GM19463 (cell line): ENCODE results near the gene AGGF1.
"Not testable (repeated sequence)": the region's sequence is repeated elsewhere in the genome, so short reads cannot be mapped to it uniquely, and the experiment has no call there.

ENCODE experiments used
- ATAC-seq: cut with Tn5 transposase; IDR thresholded peaks from one replicate; pipeline ENCODE4 v1.9.1; 2021; ENCODE audit warnings: mild to moderate bottlenecking, moderate library complexity; ENCODE audit not compliant: unreplicated experiment

Gene AGGF1

DNA sequence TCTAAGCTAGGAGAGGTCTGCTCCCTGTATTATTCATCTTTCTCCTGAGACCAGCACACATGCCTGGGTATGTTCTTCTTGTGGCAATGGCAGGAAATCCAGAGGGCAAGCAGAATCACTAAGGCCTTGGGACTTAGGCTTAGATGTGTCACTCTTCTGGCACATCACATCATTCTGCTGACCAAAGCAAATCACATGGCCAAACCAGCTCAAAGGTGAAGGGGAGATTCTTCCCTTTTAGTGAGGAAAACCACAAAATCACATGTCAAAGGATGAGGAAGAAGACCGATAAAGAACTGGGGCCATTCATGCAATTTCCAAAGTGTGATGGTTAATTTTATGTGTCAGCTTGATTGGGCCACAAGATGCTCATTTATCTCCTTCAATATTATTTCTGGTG, 5.7 kb upstream of the AGGF1 start:
- ATAC-seq = no peak

DNA sequence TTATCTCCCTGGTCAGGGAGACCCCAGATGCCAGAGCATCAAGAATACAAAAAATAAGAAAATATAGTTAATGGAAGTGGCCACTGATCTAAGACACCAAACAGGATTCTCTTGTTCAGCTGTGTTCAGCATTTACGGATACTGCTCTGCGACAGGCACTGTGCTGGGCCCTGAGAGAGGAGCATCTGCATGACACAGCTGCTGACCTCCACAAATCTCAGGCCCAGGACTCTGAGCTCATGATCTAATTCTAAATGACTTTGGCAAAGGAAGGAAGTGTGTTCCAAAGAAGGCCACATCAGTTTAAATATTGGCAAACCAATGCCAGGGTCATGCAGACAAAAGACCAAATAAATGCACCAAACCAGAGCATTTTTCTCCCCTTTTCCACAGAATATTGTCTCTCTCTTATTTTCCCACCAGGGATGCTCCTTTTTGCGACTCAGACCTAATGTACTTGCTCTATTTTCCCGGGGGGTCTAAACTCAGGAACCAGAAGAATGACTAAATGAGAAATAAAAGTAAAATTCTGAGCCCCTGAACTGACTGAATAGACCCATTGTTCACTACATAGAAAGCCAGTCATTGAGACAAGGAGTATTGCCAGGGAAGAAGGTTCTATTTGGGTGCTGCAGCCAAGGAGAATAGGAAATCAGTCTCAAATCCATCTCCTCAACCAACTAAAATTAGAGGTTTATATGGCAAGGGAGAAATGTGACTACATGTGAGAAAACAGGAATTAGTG, 1.4 kb upstream of the AGGF1 start:
- ATAC-seq = no peak

DNA sequence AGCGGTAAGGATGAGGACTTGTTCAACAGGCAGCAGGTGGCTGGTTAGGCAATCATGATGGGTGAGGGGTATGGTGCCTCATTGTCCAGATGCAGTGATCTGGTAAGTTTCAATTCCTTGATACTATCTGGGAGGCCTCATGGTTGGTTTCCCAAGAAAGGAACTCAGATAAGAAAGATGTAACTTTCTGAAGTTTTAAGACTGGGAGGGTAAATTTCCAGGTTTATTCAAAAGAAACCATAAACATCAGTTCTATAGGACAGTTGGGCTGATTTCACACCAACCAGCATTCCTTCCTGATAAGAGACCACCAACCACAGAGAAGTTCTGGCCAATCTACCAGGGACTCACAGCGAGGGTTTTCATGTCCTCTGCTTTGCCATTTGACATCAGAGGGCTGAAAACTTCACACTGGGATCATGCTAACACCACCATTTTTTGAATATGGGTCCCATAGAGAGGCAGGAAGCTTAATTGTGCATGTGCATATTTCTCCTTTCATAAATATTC, 773 bp upstream of the AGGF1 start:
- ATAC-seq = no peak

DNA sequence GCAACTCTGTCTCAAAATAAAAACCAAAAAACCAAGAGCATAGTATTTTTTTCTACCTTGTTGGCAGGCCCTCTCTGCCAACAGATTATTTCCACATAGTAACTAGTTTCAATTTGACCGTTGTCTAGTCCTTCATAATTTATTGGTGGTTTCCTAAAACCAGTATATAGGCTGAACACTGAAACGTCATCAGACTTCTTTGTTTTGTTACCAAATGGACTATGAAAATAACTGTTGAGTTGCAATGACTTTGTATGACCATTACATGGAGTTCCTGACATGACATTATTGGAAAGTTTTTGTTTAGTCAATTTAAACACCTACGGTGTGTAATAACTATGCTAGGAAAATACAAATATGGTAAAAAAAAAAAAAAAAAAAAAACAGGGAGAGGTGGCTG, 1.7 kb downstream of the AGGF1 start:
- no peak for ATAC-seq

DNA sequence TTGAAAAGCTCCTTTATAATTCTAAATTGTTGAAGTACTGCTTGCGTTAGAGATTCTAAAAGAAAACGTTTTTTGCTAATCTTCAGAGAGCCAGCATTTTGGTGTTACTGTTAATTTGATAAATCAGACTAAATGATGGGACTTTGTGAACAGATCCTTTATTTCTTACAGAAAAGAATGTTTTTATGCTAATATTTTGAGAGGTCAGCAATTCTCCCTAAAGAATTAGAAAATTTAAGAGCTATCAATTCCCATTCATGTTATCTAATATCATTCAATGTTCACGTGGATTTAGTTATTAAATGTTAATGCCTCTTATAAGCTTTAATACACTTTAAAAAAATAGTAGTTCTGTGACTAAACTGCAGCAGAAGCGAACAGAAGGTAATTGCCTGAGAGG, 2.4 kb downstream of the AGGF1 start:
- no peak for ATAC-seq

DNA sequence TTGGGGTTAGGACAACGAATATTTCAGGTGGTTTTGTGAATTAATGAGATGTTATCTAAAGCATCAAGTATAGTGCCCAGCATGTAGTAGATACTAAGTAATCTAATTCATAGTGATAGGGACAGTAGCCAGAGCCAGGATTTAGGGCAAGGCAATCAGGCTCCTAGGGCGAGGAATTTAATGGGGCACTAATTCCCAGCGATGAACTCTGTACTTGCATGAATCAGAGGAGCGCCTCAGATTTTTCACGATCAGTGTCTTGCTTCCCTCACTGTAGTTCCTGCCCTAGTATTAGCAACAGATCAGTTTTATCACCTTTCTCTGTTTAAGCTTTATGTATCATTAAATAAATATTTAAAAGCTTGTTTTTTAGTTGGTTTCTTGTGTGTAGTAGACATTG, 3.1 kb downstream of the AGGF1 start:
- no peak for ATAC-seq

DNA sequence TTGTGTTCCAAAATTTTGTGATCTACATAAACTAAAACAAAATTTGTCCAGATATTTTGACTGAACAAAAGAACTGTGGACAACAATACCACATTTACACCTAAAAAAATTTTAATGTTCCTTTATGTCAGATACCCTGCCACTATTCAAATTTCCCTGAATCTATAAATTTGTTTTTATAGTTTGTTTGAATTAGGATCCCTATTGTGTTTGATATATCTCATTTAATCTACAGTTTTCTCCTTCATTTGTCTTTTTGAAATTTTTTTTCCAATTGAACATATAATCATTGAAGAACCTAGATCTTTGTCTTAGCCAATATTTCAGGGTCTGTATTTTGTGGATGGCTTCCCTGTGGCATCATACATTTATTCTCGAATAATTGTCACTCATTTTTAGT, 5.7 kb downstream of the AGGF1 start:
- ATAC-seq = no peak

DNA sequence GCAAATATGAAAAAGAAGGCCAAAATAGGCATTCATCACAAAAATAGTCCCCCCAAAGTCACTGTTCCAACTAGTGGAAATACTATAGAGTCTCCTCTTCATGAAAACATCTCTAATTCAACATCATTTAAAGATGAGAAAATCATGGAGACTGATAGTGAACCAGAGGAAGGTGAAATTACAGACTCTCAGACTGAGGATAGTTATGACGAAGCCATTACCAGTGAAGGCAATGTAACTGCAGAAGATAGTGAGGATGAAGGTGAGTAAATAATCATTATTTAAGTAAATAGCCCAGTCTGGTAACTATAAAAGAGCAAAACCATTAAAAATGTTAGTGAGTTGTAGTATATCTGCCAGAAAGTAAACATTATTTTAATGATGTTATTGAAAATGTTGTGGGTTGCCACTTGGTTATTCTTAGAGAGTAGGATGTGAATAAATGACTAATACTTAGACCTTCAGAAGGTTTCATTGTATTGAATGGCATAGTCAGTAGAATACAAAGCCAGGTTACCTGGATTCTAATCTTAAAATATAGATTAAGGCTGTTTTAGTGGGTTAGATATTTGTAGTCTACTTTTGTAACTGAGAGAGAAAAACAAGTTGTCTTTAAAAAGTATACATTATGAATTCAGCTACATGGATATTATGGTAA, 16.3 kb downstream of the AGGF1 start:
- no peak for ATAC-seq

DNA sequence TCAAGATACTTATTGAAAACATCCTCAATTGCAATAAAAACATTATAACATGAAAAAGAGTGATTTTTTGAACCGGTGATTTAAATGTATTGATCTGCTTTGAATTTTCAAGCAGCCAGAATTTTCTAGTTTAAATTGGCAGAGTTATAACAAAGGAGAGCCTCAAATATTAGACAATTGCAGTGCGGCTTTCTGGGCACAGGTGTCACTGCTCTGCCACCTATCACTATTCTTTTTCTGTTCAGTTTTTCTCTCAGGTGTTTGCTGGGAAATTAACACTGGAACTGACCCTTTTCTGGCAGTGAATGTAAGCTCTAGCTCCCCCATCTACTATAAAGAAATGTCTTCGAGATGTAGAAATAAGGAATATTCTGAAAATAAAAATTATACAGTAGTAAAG, 33.8 kb downstream of the AGGF1 start:
- no peak for ATAC-seq

DNA sequence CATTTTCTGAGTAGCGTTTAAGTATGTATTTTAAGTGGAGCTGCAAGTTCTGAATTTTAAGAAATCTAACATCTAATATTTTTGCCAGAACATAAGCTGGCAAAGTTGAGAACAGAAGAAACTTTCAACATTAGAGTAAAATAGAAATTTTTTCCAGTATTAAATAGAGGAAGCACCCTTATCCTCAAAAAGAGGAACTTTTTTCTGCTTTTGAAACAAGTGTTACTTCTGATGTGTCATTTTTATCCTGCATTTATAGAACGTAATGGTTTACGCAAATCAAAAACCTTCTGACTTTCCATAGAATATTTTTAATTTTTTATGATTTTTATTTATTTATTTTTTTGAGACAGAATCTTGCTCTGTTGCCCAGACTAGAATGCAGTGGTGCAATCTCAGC, 35.1 kb downstream of the AGGF1 start:
- no peak for ATAC-seq

DNA sequence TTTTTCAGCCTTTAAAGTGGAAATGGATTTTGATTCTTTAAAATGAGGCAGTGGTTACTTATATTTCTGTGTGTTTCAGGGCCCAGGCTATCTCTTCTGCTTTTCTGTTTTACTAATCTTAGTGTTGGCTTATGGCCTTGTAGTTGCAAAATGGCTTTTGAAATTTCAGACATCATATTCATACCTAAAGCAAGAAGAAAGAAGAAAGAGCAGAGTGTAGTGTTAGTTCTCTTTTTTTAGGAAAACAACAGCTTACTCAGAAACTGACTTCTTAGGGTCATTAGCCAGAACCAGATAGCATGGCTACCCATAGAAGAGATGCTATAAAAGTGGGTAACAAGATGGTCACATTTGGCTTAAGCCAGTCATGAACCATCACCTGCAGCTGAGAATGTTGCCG, 36.0 kb downstream of the AGGF1 start:
- ATAC-seq = peak; percentile 29

DNA sequence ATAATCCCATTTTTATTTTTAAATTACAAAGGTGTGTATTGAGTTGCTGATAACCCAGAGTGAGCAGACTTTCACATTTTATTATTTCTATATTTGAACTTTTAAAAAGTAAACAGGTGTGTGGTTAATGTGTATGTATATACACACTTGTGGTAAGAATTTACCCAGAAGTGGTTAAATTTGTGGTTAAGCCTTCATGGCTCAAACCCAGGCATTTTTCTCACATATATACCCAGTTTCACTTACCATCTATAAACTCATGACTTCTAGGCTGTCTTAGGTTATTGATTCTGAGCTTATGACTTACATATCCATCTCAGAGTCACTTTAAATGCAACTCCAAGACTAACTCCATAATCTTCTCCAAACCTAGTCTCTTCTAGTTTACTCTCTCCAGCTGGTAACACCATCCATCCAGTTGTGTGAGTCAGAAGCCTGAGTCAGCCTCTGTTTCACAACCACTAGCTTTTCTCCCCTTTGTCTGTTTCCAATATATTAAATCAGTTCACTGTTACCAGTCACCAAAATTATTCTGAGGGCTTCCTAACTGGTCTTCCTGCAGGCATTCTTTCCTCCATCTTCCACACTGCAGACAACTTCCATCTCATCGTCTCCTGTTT, 36.7 kb downstream of the AGGF1 start:
- ATAC-seq = peak; percentile 72

DNA sequence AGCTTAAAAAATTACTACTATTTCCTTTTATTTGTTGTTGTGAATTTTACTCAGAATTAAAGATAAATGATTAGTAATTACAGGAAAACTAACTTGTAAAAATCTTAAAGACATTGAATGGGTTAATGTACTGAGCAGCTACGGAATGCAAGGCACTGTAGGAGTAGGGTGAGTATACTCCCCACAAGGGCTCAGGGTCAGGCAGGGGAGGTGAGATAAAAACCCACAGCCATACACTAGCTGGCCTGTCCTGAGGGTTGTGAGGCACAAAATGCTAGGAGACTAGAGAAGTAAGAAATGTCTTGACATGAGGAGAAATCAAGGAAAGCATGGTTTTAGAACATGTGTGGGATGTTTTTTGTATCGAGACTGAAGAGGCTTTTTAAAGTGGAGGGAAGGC, 43.5 kb downstream of the AGGF1 start:
- ATAC-seq = no peak

DNA sequence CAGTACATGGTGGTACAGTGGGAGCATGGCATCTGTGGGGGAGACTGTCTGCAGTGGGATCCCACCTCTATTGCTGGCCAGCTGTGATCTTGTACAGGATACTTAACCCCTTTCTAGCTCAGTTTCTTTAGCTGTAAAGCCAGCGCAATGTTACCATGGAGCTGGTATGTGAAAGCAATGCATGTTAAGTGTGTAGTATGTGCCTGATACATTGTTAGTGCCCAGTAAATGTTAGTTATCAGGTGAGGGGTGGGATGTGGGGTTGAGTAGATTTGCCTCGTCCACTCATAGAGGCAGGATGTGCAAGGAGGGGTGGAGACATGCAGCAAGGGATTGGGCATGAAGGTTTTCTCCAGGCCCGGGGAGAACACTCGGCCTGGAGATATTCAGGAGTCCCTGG, 44.5 kb downstream of the AGGF1 start:
- no peak for ATAC-seq

DNA sequence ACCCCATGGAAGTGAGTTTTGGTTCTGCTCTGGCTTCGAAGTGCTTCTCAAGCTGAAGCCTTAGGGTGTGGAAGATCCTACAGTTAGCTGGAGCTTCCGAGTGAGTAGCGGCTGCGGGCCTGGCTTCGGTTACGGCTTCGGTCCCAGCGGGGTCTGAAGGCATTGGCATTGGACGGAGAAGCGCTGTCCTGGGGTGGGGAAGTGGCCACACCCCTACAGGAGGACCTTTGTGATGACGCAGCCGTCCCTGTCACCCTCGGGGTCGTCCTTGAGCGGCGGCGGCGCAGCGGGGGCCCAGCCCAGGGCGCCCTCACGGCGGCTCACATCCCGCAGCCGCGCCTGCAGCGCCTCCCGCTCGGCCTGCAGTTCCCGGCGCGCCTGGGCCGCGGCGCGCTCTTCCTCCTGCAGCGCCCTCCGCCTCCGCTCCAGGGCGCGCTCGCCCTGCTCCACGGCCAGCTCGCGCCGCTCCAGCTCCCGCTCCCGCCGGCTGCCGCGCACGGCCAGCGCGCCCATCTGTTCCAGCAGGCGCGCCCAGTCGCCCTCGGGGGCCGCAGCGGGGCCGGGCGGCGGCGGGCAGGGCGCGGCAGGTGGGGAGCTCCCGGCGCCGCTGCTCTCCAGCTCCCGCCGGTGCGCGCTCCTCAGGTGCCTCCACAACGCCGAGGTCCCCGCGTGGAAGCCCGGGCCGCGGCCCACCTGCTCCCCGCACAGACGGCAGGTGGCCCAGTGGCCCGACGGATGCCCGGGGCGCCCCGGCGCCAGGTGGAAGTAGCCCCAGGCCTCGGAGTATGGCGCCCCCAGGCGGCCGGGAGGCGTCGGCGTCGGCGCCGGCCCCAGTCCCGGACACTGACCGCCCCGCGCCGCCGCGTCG, 47.0 kb downstream of the AGGF1 start:
- peak; percentile 89 for ATAC-seq

DNA sequence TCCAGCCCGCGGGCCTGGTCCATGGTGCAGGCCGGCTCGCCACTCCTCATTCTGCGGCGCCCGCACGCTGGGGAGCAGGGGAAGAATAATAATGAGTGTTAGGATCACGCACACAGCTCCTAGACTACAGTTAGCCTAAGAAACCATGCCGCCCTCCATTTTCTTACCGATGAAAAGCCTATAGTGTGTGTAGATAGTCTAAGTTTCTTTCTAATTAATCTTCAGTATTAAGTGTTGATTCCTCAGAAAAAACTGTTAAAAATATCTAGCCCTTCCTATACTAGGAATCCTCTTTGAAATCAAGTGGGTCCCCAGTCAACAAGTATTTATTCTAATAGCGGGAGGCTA, 47.6 kb downstream of the AGGF1 start:
- peak; percentile 5 for ATAC-seq

DNA sequence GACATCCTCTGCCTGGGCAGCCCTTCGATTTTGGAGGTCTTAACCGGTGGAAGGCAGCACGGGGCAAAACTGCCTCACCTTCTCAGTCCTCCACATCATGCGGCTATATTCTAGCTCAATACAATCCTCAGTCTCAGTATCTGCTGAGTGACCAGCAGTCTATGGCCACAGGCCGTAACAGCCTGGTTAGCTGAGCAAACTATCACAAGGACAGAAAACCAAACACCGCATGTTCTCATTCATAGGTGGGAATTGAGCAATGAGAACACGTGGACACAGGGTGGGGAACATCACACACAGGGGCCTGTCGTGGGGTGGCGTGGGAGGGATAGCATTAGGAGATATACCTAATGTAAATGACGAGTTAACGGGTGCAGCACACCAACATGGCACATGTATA, 50.3 kb downstream of the AGGF1 start:
- not testable (repeated sequence) for ATAC-seq

DNA sequence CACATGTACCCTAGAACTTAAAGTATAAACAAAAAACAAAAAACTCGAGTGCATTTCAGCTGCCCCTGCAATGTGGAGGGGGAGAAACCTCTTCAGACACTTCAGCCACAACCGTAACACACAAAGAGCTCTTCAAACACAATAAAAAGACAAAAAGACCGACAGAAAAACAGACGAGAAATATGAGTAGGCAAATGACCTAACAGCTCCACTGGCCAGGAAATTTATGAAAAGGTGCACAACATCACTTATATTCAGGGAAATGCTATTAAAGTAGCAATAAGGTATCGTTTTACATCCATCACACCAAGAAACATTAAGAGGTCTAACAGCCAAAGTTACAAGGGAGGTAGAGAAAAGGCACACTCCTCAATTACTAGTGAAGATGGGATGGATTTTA, 50.7 kb downstream of the AGGF1 start:
- ATAC-seq = no peak

DNA sequence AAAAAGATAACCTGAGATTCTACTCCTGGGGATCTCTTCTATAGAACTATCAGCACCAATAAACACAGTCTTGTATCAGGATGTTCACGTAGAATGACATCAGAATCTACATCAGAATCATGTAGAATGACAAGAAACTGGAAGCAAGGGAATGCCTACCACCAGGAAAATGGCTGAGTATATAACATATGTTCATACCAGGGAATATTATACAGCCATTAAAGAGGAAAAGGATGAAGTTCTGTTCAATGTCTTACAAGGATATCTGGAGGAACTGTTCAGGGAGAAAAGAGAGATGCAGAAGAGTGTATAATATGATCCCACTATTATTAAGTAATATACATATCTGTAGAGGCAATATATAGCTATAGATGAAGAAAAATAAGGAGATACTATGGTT, 52.1 kb downstream of the AGGF1 start:
- ATAC-seq = no peak

DNA sequence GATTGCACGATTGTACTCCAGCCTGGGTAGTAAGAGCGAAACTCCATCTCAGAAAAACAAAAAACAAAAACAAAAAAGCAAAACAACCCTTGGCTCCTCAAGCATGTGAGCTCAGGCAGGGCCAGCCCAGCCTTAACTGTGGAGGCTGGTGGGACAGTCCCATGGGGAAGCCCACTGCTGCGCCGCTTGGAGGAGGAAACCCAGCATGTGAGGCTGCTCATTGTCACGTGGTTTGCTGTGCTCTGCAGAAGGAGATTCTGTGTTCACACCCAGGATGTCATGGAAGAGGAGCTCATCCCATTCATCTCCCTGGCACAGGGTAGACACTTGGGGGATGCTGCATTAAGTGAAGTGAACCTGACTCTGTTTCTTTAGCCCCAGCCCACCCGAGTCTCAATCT, 52.9 kb downstream of the AGGF1 start:
- ATAC-seq = no peak

DNA sequence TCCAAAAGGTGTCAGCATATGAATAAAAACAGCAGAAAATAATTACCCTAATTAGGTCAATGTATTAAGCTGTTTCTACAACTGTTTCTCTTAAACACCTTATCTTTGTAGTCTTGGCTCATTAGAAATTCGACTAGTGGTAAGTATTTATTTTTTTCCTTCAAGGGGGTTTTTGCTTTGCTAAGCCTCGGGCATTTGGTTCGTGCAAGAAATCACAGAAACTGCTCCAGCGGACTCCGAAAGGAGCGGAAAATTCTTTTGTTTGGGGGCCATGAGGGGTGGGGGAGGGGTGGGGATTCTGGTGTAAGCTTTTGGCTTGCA, 56.1 kb downstream of the AGGF1 start:
- no peak for ATAC-seq
